GM19467 (cell line): ENCODE results near the gene TMC5.

ENCODE experiments used
- ATAC-seq: cut with Tn5 transposase; IDR thresholded peaks from one replicate; pipeline ENCODE4 v1.9.1; 2021; ENCODE audit warnings: mild to moderate bottlenecking, moderate library complexity; ENCODE audit not compliant: unreplicated experiment

TMC5 gene

GRCh38 chr16:19503461-19504075 lies 85.9 kb downstream of the TMC5 start:
- ATAC-seq: no peak

- no peak for ATAC-seq
These were observed 88.1 kb downstream of the TMC5 start for GRCh38 chr16:19505600-19506303.

- no peak for ATAC-seq
These were observed 89.3 kb downstream of the TMC5 start for GRCh38 chr16:19506965-19507364.

- ATAC-seq: no peak
These were observed 90.2 kb downstream of the TMC5 start for GRCh38 chr16:19507867-19508266.

GRCh38 chr16:19512297-19512696 lies 94.6 kb downstream of the TMC5 start:
- no peak for ATAC-seq

- ATAC-seq: no peak
These were observed 95.8 kb downstream of the TMC5 start for GRCh38 chr16:19513377-19514053.

- ATAC-seq: no peak
These were observed 98.1 kb downstream of the TMC5 start for GRCh38 chr16:19515757-19516156.

GRCh38 chr16:19517424-19518089 lies 99.9 kb downstream of the TMC5 start:
- ATAC-seq: no peak

- no peak for ATAC-seq
These were observed 100.7 kb downstream of the TMC5 start for GRCh38 chr16:19518388-19518787.

- ATAC-seq: no peak
These were observed 103.2 kb downstream of the TMC5 start for GRCh38 chr16:19520861-19521331.

GRCh38 chr16:19521471-19522396 lies 104.1 kb downstream of the TMC5 start, which contains the start of gene GDE1:
Gene GDE1, minus strand, starts transcription at chr16:19522098. Its CDS starts 134 bp downstream, at chr16:19521964.
- ATAC-seq: peak; percentile 72

- no peak for ATAC-seq
These were observed 104.7 kb downstream of the TMC5 start for GRCh38 chr16:19522397-19522732.

- ATAC-seq: no peak
These were observed 105.1 kb downstream of the TMC5 start for GRCh38 chr16:19522760-19523159.

GRCh38 chr16:19523184-19523558 lies 105.5 kb downstream of the TMC5 start:
- ATAC-seq: no peak

GRCh38 chr16:19523559-19524355 lies 106.1 kb downstream of the TMC5 start, which contains the start of gene CCP110:
Gene CCP110, plus strand, starts transcription at chr16:19523942. Its CDS starts 3,940 bp downstream, at chr16:19527882.
- peak; percentile 79 for ATAC-seq

GRCh38 chr16:19524356-19524615 lies 106.6 kb downstream of the TMC5 start:
- no peak for ATAC-seq

- ATAC-seq: no peak
These were observed 107.1 kb downstream of the TMC5 start for GRCh38 chr16:19524616-19525384.

GRCh38 chr16:19525385-19525723 lies 107.7 kb downstream of the TMC5 start:
- ATAC-seq: no peak

GRCh38 chr16:19527161-19527560 lies 109.5 kb downstream of the TMC5 start:
- no peak for ATAC-seq
